ENCODE results near the gene ANKRD35. TPM values are rescaled to one million over a fixed set of nuclear protein-coding genes. Genes with fewer than 3 reads are reported as not detected.
"Not testable (repeated sequence)": the region's sequence is repeated elsewhere in the genome, so short reads cannot be mapped to it uniquely, and the experiment has no call there.

Gene ANKRD35
- total RNA-seq, 1 experiment from 2014 or later: not detected

DNA sequence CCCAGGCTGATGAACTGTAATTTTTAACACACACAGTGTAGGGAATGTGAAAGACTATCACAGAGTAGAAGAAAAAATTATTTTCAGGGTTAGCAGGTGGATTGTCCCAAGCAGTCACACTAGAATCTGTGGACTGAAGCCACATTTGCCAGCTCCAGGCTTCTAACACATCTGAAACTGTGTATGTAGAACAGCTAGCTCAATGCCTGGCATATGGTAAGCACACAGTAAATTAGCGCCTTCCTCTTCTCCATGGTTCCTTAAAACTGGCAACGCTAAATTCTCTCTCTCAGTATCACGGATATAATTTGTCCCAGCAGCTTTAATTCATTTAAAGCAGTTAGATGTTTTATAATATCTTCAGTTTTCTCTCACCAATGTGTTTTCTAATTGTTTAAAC lies 42.6 kb downstream of the ANKRD35 start:
- peaks cover 7% of the 10 kb centered on the region for H3K36me3 Mint-ChIP-seq (ENCODE audit: insufficient read depth, unreplicated experiment)
- ChIA-PET POLR2A (interaction anchor here (0.7 to 10.5 kb wide), 5 partner anchors 8 to 164 kb away, joined by 3 to 124 read pairs (median 5); partner anchors contain the start of genes PIAS3, POLR3C and RNF115), CTCF (interaction anchor here (0.7 to 13.6 kb wide), 10 partner anchors 8 to 180 kb away, joined by 3 to 242 read pairs (median 4); partner anchors contain the start of genes ITGA10, PIAS3, POLR3C and RNF115)
- intact Hi-C loops (cut with micrococcal nuclease): no loop called here
- BruUV-seq (replicated peaks): no TSS peak
- no peaks in the 10 kb centered on the region for H3K4me1 Mint-ChIP-seq (ENCODE audit: insufficient read depth, unreplicated experiment)
- no peak overlapping the region for H3K4me3 Mint-ChIP-seq (ENCODE audit: unreplicated experiment)
- TF ChIP-seq, protein P1, sequence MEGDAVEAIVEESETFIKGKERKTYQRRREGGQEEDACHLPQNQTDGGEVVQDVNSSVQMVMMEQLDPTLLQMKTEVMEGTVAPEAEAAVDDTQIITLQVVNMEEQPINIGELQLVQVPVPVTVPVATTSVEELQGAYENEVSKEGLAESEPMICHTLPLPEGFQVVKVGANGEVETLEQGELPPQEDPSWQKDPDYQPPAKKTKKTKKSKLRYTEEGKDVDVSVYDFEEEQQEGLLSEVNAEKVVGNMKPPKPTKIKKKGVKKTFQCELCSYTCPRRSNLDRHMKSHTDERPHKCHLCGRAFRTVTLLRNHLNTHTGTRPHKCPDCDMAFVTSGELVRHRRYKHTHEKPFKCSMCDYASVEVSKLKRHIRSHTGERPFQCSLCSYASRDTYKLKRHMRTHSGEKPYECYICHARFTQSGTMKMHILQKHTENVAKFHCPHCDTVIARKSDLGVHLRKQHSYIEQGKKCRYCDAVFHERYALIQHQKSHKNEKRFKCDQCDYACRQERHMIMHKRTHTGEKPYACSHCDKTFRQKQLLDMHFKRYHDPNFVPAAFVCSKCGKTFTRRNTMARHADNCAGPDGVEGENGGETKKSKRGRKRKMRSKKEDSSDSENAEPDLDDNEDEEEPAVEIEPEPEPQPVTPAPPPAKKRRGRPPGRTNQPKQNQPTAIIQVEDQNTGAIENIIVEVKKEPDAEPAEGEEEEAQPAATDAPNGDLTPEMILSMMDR (IDR thresholded peaks at IDR 0.05; ENCODE audit: unreplicated experiment): no peak
- DNase-seq (ENCODE audit: unreplicated experiment): no peak
- no peaks in the 10 kb centered on the region for H3K9me3 Mint-ChIP-seq (ENCODE audit: unreplicated experiment)
- no peaks in the 10 kb centered on the region for H3K27me3 Mint-ChIP-seq (ENCODE audit: insufficient read depth, unreplicated experiment)
- H3K27ac Mint-ChIP-seq (ENCODE audit: low read depth, unreplicated experiment): no peak overlapping the region

DNA sequence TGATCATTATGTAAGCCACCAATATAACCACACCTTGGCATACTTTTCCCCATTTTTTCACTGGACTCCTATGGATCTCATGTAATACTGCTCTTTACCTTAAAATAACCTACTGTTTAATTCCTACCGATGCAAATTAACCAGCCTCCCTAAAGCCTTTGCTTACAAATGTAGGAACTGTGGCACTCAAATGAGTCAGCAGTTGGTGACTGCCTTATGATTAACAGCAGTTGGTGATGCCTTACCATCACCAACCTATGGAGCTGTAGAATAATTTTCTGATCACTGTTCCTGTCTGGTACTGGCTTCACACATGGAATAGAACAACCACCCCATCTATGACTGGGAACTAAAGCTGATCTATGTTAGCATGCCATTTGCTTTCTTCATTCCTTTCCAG lies 48.0 kb downstream of the ANKRD35 start:
- TF ChIP-seq, protein P1 (IDR thresholded peaks at IDR 0.05; ENCODE audit: unreplicated experiment): no peak
- Mint-ChIP-seq H3K4me3 (ENCODE audit: unreplicated experiment) (no peak overlapping the region), H3K4me1 (ENCODE audit: insufficient read depth, unreplicated experiment) (no peaks in the 10 kb centered on the region), H3K27ac (ENCODE audit: low read depth, unreplicated experiment) (no peak overlapping the region), H3K9me3 (ENCODE audit: unreplicated experiment) (no peaks in the 10 kb centered on the region), H3K36me3 (ENCODE audit: insufficient read depth, unreplicated experiment) (peaks cover 46% of the 10 kb centered on the region), H3K27me3 (ENCODE audit: insufficient read depth, unreplicated experiment) (no peaks in the 10 kb centered on the region)
- BruUV-seq (replicated peaks): no TSS peak
- no peak for DNase-seq (ENCODE audit: unreplicated experiment)
- POLR2A ChIA-PET: interaction anchor here (1.4 to 2.4 kb wide), 2 partner anchors 13 to 21 kb away, joined by 5 to 7 read pairs; partner anchors contain the start of genes PIAS3, POLR3C and RNF115
- intact Hi-C loops (cut with micrococcal nuclease): no loop called here
- CTCF ChIA-PET: interaction anchor here (1.1 to 14.2 kb wide), 5 partner anchors 8 to 21 kb away, joined by 3 to 242 read pairs (median 4); partner anchors contain the start of genes NUDT17, PIAS3 and RNF115

- H3K4me1 Mint-ChIP-seq (ENCODE audit: insufficient read depth, unreplicated experiment); intact Hi-C loops (cut with micrococcal nuclease); H3K27ac Mint-ChIP-seq (ENCODE audit: low read depth, unreplicated experiment); DNase-seq (ENCODE audit: unreplicated experiment); H3K4me3 Mint-ChIP-seq (ENCODE audit: unreplicated experiment); H3K27me3 Mint-ChIP-seq (ENCODE audit: insufficient read depth, unreplicated experiment); H3K9me3 Mint-ChIP-seq (ENCODE audit: unreplicated experiment); BruUV-seq (replicated peaks): not testable (repeated sequence)
- ChIA-PET CTCF (interaction anchor here (0.6 to 14.2 kb wide), 3 partner anchors 15 to 146 kb away, joined by 3 to 242 read pairs (median 3); partner anchors contain the start of gene NUDT17), POLR2A (interaction anchor here (0.7 to 1.6 kb wide), 5 partner anchors 10 to 96 kb away, joined by 3 to 4 read pairs (median 3); no protein-coding TSS in a partner anchor)
- peaks cover 100% of the 10 kb centered on the region for H3K36me3 Mint-ChIP-seq (ENCODE audit: insufficient read depth, unreplicated experiment)
These were observed 54.9 kb downstream of the ANKRD35 start for GRCh38 chr1:145830810-145831209.

DNA sequence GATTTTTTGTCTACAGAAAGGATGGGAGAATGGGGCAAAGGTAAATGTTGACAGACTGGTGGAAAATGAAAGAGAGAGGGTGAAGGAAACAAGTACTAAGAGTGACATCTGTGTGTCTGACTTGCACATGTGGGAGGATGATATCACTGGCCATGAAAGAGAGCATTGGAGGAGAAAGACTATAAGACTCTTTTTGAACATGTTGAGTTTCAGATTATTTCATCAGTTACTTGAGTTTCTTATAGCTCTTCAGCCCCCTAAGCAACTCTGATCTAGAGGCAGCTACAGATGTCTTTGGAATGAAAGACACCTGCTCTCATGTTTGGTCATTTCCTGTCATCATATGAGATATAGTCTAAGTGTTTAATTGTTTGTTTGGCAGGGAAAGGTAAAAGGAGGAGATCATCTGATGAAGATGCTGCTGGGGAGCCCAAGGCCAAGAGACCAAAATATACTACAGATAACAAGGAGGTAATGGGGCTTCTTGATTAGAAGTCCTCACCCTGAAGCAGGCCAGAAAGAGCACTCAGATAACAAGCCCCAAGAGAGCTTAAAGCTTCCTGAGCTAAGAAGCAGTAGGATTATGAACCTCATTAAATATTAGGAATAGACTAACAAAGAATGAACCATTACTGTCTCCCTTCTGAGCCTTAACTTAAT lies 57.2 kb downstream of the ANKRD35 start:
- CTCF ChIA-PET: interaction anchor here (0.7 to 14.2 kb wide), 7 partner anchors 10 to 186 kb away, joined by 3 to 242 read pairs (median 4); partner anchors contain the start of gene NUDT17
- Mint-ChIP-seq H3K4me1 (ENCODE audit: insufficient read depth, unreplicated experiment) (peaks cover 6% of the 10 kb centered on the region), H3K27me3 (ENCODE audit: insufficient read depth, unreplicated experiment) (no peaks in the 10 kb centered on the region), H3K9me3 (ENCODE audit: unreplicated experiment) (no peaks in the 10 kb centered on the region), H3K36me3 (ENCODE audit: insufficient read depth, unreplicated experiment) (peaks cover 81% of the 10 kb centered on the region), H3K27ac (ENCODE audit: low read depth, unreplicated experiment) (peak overlapping the region; percentile 1), H3K4me3 (ENCODE audit: unreplicated experiment) (no peak overlapping the region)
- no TSS peak for BruUV-seq (replicated peaks)
- TF ChIP-seq, protein P1 (IDR thresholded peaks at IDR 0.05; ENCODE audit: unreplicated experiment): no peak
- DNase-seq (ENCODE audit: unreplicated experiment): no peak
- intact Hi-C loops (cut with micrococcal nuclease): loop anchor here (10.0 kb wide), 1 partner anchor 74 kb away; no protein-coding TSS in a partner anchor
- POLR2A ChIA-PET: interaction anchor here (0.9 to 5.7 kb wide), 3 partner anchors 10 to 30 kb away, joined by 3 to 48 read pairs (median 3); partner anchors contain the start of genes NUDT17 and PIAS3
